NCI-H2171 (cell line): ENCODE results near the gene C1QBP.
"Not testable (repeated sequence)": the region's sequence is repeated elsewhere in the genome, so short reads cannot be mapped to it uniquely, and the experiment has no call there.

ENCODE experiments used
- DNase-seq: peaks from one replicate; lab custom pipeline; 2025; lab: John Stamatoyannopoulos, UW

The C1QBP gene

GRCh38 chr17:5431949-5432556, 6.9 kb downstream of the C1QBP start:
- no peak for DNase-seq

GRCh38 chr17:5431234-5431633, 7.7 kb downstream of the C1QBP start:
- DNase-seq = not testable (repeated sequence)

DNA sequence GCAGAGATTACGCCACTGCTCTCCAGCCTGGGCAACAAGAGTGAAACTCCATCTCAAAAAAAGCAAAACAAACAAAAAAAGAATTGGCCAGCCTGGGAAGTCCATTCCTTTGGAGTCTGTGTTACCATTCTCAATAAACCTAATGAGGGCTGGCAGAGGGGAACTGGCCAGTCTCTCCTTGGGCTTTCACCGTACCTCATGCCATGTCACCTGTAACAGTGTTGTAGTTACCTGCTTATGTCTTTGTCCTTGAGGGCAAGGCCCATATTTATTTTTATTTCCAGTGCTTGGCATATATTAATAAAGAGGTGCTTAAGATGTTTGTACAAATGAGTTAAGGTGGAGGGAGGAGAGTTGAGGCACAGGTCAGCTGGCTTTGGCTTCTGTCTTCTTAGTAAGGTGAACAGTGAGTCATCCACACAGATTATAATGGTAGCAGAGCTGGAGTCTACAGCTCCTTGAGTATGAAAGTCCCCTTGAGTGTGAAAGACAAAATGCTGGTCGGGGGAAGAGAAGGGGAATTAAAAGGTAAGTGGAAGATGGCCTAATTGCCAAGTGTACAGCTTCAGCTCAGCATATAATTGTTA, 8.4 kb downstream of the C1QBP start:
- no peak for DNase-seq

- DNase-seq = no peak
These were observed 9.6 kb downstream of the C1QBP start for GRCh38 chr17:5429191-5429887.

DNA sequence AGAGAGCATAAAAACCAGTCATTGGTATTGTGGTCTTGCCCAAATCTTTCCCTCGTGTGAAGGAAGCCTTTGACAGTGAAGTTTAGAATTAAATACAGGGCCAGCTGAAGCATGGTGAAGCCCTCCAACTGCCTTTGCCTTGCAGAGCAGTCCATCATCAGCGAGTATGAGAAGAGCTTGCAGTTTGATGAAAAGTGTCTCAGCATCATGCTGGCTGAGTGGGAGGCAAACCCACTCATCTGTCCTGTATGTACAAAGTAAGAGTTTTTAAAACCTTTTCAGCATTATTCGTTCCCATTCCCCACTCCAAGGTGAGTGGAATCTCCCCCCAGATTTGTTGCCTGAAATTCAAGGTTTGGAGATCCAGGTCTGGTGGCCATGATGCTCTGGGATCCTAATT, 13.1 kb downstream of the C1QBP start:
- DNase-seq = no peak

- no peak for DNase-seq
These were observed 14.0 kb downstream of the C1QBP start for GRCh38 chr17:5424909-5425308.

- DNase-seq = no peak
These were observed 16.4 kb downstream of the C1QBP start for GRCh38 chr17:5422505-5422904.

GRCh38 chr17:5419959-5420653, 18.8 kb downstream of the C1QBP start, which contains the start of gene RPAIN:
TSS of gene RPAIN (plus strand) at chr17:5420182. CDS start at chr17:5420211, 29 bp downstream.
- peak; percentile 90 for DNase-seq

DNA sequence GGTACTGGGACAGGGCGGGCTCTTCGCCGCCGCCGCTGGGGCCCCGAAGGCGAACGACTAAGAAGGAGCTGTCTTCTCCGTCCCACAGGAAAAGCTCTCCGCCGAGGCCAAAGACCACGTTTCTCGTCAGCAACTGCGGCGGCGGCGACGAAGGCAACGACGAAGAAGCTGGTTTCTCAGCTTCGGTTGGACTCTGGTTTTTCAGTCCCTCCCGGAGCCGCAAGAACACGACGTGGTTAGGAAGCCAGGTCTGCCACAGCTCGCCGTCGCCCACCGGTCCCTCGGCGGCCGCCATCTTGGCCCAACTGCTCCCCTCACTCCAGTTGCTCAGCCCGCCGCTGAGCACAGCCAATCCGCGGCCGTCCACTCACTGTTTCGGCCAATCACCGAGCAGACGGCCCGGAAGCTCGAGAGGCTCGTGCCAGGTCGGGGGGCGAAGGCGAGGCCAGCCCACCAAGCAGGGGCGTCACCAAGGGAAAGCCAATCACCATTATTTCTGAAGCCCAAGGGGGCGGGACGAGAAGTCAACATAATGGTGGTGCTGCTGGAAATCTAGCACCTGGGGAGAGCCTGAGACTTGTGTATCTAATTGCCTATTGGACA, 19.5 kb downstream of the C1QBP start, which contains the start of gene NUP88:
TSS of gene NUP88 (minus strand) at position 307 of the 603 bp plus-strand sequence. CDS start at position 295, 12 bp downstream.
- peak; percentile 98 for DNase-seq

- no peak for DNase-seq
These were observed 20.0 kb downstream of the C1QBP start for GRCh38 chr17:5418858-5419355.

GRCh38 chr17:5416901-5417300, 22.1 kb downstream of the C1QBP start:
- no peak for DNase-seq

GRCh38 chr17:5413682-5414081, 25.3 kb downstream of the C1QBP start:
- DNase-seq = no peak

DNA sequence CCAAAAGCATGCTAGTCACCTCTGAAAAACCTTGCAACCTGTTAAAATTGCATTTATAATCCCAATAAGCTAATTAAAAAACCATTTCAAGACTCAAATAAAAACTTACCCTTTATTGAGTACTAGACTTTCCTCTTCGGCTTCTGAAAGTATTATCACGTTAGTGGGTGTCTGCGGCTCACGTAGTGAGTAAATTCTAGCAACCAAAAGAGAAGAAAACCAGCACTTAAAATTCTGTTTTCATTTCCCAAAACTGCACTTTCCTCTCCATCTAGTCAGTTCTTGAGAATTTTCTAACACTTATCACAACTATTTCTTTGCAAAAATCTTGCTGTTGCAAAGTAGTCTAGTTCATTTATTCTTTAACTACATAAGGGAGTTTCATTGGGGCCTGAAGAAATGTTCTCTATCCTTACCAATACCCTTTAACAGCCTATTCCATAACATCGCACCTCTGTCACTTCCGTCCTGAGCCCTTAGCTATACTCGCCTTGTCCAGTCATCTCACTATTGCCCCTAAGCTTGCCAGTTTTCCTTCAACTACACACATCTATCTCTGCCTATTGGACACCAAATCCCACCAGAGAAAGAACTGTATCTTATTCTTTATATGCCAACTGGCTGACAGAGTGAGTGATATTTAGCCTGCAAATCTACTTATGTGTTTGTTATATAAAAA, 28.2 kb downstream of the C1QBP start:
- no peak for DNase-seq

- DNase-seq = no peak
These were observed 30.8 kb downstream of the C1QBP start for GRCh38 chr17:5408186-5408585.

- no peak for DNase-seq
These were observed 33.6 kb downstream of the C1QBP start for GRCh38 chr17:5405400-5405799.

DNA sequence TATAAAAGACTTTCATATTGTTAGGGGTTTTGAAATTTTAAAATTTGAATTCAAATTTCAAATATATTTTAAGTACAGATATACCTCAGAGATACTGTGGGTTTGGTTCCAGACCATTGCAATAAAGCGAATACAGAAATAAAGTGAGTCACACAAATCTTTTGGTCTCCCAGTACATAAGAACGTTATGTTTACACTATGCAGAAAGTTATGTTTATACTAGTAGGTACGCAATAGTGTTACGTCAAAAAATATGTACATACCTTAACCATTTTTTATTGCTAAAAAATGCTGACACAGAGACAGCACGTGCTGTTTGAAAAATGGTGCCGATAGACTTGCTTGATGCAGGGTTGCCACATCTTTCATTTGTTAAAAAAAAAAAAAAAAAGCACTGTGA, 39.2 kb downstream of the C1QBP start:
- DNase-seq = no peak

GRCh38 chr17:5396612-5397011, 42.3 kb downstream of the C1QBP start:
- no peak for DNase-seq

DNA sequence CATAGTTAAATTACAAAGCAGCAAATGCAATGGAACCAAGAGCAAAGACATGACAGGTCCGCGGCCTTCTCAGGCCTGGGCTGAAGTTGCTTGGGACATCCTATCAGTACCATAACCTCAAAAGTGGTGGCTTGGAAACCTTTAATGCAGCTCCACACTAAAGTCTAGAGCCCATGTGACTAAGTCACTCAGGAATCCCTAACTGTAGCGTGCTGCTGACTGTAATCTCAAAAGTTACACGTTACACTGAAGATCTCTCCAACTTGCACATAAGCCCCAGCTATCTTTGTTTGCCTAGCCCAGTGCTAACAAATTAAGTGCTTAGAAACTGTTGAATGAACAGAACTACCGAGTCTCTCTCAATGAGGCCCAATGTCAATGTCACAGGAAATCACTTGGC, 47.3 kb downstream of the C1QBP start:
- no peak for DNase-seq
